Activated T-cell treated with anti-CD3 and anti-CD28 coated beads, Interleukin-2, amount 50 U/mL, for 4 hours (primary cell): ENCODE measurements around the gene CD180. TPM values are rescaled to one million over a fixed set of nuclear protein-coding genes. Genes with fewer than 3 reads are reported as not detected.

Experiments used
- ATAC-seq, 2 donors: fragments of 200-7000 bp; cut with Tn5 transposase; one replicate each; pipeline ENCODE4 v1.10.0; 2021
- DNase-seq: peaks from one replicate; pipeline ENCODE4 v3.0.0-alpha.2; 2020
- H3K27me3 Mint-ChIP-seq: one replicate; pipeline ENCODE4 v1.8.0; 2021; ENCODE audit warnings: low read depth, mixed read lengths
- H3K36me3 Mint-ChIP-seq: one replicate; pipeline ENCODE4 v1.8.0; 2022; ENCODE audit warnings: mixed read lengths; ENCODE audit not compliant: insufficient read depth
- H3K4me1 Mint-ChIP-seq: one replicate; pipeline ENCODE4 v1.8.0; 2021; ENCODE audit warnings: low read depth, mixed read lengths
- H3K4me3 Mint-ChIP-seq: one replicate; pipeline ENCODE4 v1.8.0; 2021; ENCODE audit warnings: mild to moderate bottlenecking, moderate library complexity, mixed read lengths
- H3K9me3 Mint-ChIP-seq: one replicate; pipeline ENCODE4 v1.8.0; 2021; ENCODE audit warnings: mixed read lengths
- total RNA-seq, 3 donors: library from RNA; stranded (reverse); gene quantifications; one replicate each; pipeline ENCODE4 v1.2.1, GENCODE V29; 2021

The CD180 gene
- under 1 TPM; 0.03 to 0.46 (median 0.05) TPM for total RNA-seq

GRCh38 chr5:67196537-67197059, at the start of gene CD180:
TSS of gene CD180 (minus strand) at chr5:67196799. CDS start at chr5:67196641, 158 bp downstream.
- no peaks in the 10 kb centered on the region for H3K27me3 Mint-ChIP-seq
- H3K4me1 Mint-ChIP-seq, result peaks cover 54% of the 10 kb centered on the region
- peaks cover 2% of the 10 kb centered on the region for H3K36me3 Mint-ChIP-seq
- DNase-seq (no peak), ATAC-seq (no peak)
- peaks cover 8% of the 10 kb centered on the region for H3K9me3 Mint-ChIP-seq
- peak within 1 kb of the TSS; percentile 63 for H3K4me3 Mint-ChIP-seq

GRCh38 chr5:67246108-67246507, 49.5 kb upstream of the CD180 start:
- H3K9me3 Mint-ChIP-seq, result no peaks in the 10 kb centered on the region
- H3K27me3 Mint-ChIP-seq, result no peaks in the 10 kb centered on the region
- no peak for ATAC-seq
- no peak for DNase-seq
- H3K36me3 Mint-ChIP-seq, result no peaks in the 10 kb centered on the region
- no peak overlapping the region for H3K4me3 Mint-ChIP-seq
- peaks cover 12% of the 10 kb centered on the region for H3K4me1 Mint-ChIP-seq

GRCh38 chr5:67245259-67245846, 48.8 kb upstream of the CD180 start:
- ATAC-seq, result no peak
- Mint-ChIP-seq H3K36me3 (no peaks in the 10 kb centered on the region), H3K4me1 (peaks cover 12% of the 10 kb centered on the region), H3K4me3 (no peak overlapping the region), H3K9me3 (no peaks in the 10 kb centered on the region), H3K27me3 (no peaks in the 10 kb centered on the region)
- no peak for DNase-seq

DNA sequence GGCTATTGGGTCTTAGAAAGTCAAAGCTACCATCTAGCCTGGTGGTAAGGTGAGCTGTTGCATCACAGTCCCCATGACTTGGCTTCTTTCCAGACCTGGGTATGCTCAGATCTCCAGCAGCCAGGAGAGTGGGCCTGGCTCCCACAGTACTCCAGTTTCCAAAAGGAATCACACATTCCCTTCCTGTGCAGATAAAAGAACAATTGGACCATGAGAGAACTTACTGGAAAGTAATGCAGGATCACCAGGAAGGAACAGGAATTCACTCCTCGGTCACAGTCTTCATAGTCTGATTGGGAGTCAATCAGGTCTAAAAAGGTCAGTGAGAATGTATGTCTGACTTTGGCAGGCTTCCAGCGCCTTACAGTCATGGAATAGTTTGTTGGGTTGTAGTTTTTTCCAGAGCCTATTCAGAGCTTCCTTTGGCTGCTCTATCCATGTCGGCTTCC, 47.8 kb upstream of the CD180 start:
- ATAC-seq (no peak), DNase-seq (no peak)
- no peaks in the 10 kb centered on the region for H3K9me3 Mint-ChIP-seq
- H3K36me3 Mint-ChIP-seq, result no peaks in the 10 kb centered on the region
- H3K27me3 Mint-ChIP-seq, result no peaks in the 10 kb centered on the region
- H3K4me3 Mint-ChIP-seq, result no peak overlapping the region
- H3K4me1 Mint-ChIP-seq, result peaks cover 12% of the 10 kb centered on the region

DNA sequence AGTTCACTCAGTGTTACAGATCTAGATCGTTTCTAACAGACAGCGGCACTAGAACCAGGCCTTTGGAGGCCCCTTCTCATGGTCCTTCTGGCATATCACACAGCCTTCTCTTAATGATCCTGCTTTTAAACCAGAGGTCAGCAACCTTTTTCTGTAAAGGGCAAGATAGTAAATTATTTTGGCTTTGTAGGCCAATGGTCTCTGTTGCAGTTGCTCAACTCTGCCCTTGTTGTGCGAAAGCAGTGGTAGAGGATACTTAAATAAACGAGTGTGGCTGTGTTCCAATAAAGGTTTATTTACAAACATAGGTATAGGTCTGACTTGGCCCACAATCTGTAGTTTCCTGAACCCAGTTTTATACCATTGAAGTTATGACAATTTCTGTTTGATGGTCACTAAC, 47.3 kb upstream of the CD180 start:
- Mint-ChIP-seq H3K4me1 (peaks cover 12% of the 10 kb centered on the region), H3K9me3 (no peaks in the 10 kb centered on the region), H3K4me3 (no peak overlapping the region), H3K27me3 (no peaks in the 10 kb centered on the region), H3K36me3 (no peaks in the 10 kb centered on the region)
- DNase-seq (no peak), ATAC-seq (no peak)

DNA sequence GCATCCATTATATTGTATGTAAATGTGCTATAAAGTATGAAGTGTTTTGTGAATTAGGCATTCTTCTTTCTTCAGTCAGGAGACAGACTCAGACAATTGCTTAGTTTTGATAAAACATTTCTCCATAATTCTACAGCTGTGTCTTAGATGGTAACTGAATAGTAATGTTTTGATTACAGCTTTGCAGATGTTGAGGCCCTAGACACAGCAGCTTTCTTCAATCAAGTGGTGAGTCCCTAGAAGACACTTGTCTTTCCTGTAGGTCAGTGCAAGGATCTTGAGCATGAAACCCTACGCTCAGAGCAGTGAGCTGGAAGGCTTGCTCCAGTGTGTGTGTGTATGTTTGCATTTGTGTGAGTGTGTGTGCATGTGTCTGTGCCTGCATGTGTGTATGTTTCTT, 46.8 kb upstream of the CD180 start:
- ATAC-seq, result no peak

GRCh38 chr5:67241326-67241725, 44.7 kb upstream of the CD180 start:
- H3K36me3 Mint-ChIP-seq, result no peaks in the 10 kb centered on the region
- no peaks in the 10 kb centered on the region for H3K27me3 Mint-ChIP-seq
- no peak for ATAC-seq
- no peak for DNase-seq
- H3K4me1 Mint-ChIP-seq, result peaks cover 2% of the 10 kb centered on the region
- no peak overlapping the region for H3K4me3 Mint-ChIP-seq
- no peaks in the 10 kb centered on the region for H3K9me3 Mint-ChIP-seq

More for the DNA sequence above, 46.8 kb upstream of the CD180 start:
- no peaks in the 10 kb centered on the region for H3K36me3 Mint-ChIP-seq
- no peaks in the 10 kb centered on the region for H3K9me3 Mint-ChIP-seq
- H3K4me3 Mint-ChIP-seq, result no peak overlapping the region
- H3K27me3 Mint-ChIP-seq, result no peaks in the 10 kb centered on the region
- DNase-seq, result no peak
- peaks cover 6% of the 10 kb centered on the region for H3K4me1 Mint-ChIP-seq

GRCh38 chr5:67240846-67241245, 44.2 kb upstream of the CD180 start:
- DNase-seq (no peak), ATAC-seq (no peak)
- H3K4me1 Mint-ChIP-seq, result peaks cover 2% of the 10 kb centered on the region
- no peaks in the 10 kb centered on the region for H3K27me3 Mint-ChIP-seq
- H3K36me3 Mint-ChIP-seq, result no peaks in the 10 kb centered on the region
- no peaks in the 10 kb centered on the region for H3K9me3 Mint-ChIP-seq
- H3K4me3 Mint-ChIP-seq, result no peak overlapping the region

- ATAC-seq (no peak), DNase-seq (no peak)
- Mint-ChIP-seq H3K9me3 (no peaks in the 10 kb centered on the region), H3K27me3 (no peaks in the 10 kb centered on the region), H3K36me3 (no peaks in the 10 kb centered on the region), H3K4me3 (no peak overlapping the region), H3K4me1 (no peaks in the 10 kb centered on the region)
Observed at GRCh38 chr5:67240065-67240464, 43.5 kb upstream of the CD180 start.

DNA sequence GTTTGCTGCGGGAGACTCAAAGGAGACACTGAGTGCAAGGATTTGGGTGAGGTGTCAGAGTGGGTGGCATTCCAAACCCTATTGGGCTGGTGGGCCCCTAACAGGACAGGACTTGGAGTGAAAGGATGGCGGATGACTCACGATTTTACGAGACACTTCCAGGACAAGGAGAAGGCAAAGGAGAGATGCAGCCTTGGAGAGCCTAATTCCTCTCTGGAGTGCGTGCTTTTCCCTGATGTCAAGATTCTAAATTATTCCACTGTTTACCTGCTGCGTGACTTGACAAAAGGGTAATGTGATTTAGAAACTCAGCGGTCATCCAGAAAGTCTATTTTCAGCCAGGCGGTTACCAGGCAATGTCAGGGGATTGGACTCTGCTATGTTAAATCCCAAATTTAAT, 41.6 kb upstream of the CD180 start:
- Mint-ChIP-seq H3K4me1 (no peaks in the 10 kb centered on the region), H3K27me3 (no peaks in the 10 kb centered on the region)

DNA sequence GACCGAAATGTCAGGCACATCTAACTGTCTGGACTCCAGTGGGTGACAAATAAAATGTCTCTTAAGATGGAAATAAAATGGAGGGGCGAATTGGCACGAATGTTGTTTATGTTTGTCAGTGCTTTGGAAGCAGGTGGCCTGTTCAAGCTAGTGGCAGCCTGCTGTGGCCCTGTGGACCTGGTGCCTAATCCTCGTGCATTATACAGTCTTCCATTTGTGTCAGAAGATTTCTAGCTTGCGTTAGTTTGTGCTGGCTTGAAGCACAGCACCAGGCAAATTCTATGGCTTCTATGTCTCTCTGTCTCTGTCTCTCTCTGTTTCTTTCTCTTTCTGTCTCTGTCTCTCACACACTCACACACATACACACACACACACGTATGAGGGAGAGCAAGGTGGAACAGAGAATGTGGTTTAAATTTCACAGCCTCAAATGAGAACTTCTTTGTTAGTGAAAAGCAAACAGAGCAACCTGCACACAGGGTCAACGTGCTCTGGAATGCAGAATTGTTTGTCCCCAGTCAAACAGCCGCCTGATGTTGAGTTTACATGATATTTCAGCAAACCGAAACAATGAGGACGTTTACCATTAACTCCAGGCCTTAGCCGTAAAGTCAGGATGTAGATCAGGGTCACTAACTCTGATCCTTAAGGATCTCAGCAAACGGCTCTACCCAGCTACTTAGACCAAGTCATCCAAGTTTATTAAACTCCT, 39.0 kb upstream of the CD180 start:
- no peaks in the 10 kb centered on the region for H3K36me3 Mint-ChIP-seq
- no peak for DNase-seq
- ATAC-seq, result no peak

More for the DNA sequence above, 41.6 kb upstream of the CD180 start:
- Mint-ChIP-seq H3K4me3 (no peak overlapping the region), H3K36me3 (no peaks in the 10 kb centered on the region), H3K9me3 (no peaks in the 10 kb centered on the region)
- ATAC-seq, result no peak
- DNase-seq, result no peak

DNA sequence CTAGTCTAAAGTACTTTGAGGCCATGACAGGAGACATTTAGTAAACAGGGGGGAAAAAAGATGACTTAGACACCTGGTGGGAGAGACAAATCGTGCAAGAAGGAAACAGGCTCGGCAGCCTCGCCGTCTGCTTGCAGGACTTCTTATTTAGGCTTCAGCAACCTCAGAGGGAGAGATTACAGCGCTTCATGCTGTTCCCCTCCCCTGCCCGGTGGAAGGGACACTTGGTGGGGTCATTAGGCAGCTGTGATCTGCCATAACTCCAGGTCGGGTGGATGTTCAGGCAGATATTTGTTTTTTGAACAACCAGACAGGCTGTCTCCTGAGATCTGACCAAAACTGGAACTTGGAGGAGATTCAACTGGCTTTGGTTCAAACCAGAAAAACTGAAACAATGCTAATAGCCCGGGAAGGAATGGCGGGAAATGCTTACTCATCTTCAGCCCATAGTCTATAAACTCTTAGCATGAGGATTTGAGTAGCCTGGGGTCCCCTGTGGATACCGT, 38.1 kb upstream of the CD180 start:
- H3K36me3 Mint-ChIP-seq, result no peaks in the 10 kb centered on the region
- no peak for DNase-seq
- no peaks in the 10 kb centered on the region for H3K4me1 Mint-ChIP-seq
- no peak for ATAC-seq
- H3K4me3 Mint-ChIP-seq, result no peak overlapping the region
- H3K27me3 Mint-ChIP-seq, result no peaks in the 10 kb centered on the region
- no peaks in the 10 kb centered on the region for H3K9me3 Mint-ChIP-seq

More for the DNA sequence above, 39.0 kb upstream of the CD180 start:
- Mint-ChIP-seq H3K4me3 (no peak overlapping the region), H3K4me1 (no peaks in the 10 kb centered on the region), H3K9me3 (no peaks in the 10 kb centered on the region), H3K27me3 (no peaks in the 10 kb centered on the region)

DNA sequence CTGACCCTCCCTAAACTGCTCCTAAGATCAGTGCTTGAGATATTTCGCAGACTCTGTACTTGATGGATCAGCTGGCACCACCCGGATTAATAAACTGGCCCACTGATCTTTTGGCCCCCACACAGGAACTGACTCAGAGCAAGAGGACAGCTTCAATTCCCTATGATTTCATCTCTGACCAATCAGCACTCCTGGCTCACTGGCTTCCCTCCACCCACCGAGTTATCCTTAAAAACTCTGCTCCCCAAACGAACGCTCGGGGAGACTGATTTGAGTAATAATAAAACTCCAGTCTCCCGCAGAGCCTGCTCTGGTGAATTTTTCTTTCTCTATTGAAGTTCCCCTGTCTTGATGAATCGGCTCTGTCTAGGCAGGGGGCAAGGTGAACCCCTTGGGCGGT, 36.5 kb upstream of the CD180 start:
- DNase-seq (no peak), ATAC-seq (no peak)
- H3K4me1 Mint-ChIP-seq, result no peaks in the 10 kb centered on the region
- H3K27me3 Mint-ChIP-seq, result no peaks in the 10 kb centered on the region
- no peak overlapping the region for H3K4me3 Mint-ChIP-seq
- H3K9me3 Mint-ChIP-seq, result no peaks in the 10 kb centered on the region
- no peaks in the 10 kb centered on the region for H3K36me3 Mint-ChIP-seq

DNA sequence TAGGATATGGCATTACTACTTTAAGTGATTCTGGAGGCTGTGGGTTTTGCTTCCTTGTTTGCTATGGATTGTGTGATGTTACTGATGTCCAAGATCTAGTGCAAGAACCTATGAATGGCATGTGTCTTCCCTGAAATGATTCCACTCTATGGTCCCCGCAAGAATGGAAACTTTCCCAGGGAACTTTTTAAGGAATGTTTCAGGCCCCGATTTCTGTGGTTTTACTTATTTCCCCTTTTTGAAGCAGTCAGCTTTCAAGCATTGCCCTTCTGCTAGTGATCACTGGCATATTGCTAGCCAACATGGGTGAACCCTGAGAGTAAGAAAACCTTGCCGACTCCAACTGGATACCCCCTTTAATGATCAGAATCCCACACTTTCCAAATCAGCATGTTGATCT, 26.6 kb upstream of the CD180 start:
- H3K4me3 Mint-ChIP-seq, result no peak overlapping the region
- H3K27me3 Mint-ChIP-seq, result no peaks in the 10 kb centered on the region
- ATAC-seq (no peak), DNase-seq (no peak)
- no peaks in the 10 kb centered on the region for H3K9me3 Mint-ChIP-seq
- peaks cover 45% of the 10 kb centered on the region for H3K4me1 Mint-ChIP-seq
- no peaks in the 10 kb centered on the region for H3K36me3 Mint-ChIP-seq
